ENCODE results near the gene TMEM19. TPM values are rescaled to one million over a fixed set of nuclear protein-coding genes. Genes with fewer than 3 reads are reported as not detected.

Gene TMEM19
- total RNA-seq, 1 donor from 2014 or later = 31.4 TPM

GRCh38 chr12:71661977-71662530 lies 23.8 kb upstream of the TMEM19 start:
- DNase-seq (no peak), ATAC-seq (no peak)
- Histone ChIP-seq H3K9me3 (no peaks in the 10 kb centered on the region), H3K4me3 (peak overlapping the region; percentile 75), H3K27ac (peak overlapping the region; percentile 97), H3K4me1 (peaks cover 42% of the 10 kb centered on the region), H3K27me3 (ENCODE audit: low read depth) (no peaks in the 10 kb centered on the region), H3K36me3 (peaks cover 34% of the 10 kb centered on the region)
- TF ChIP-seq, protein P1, sequence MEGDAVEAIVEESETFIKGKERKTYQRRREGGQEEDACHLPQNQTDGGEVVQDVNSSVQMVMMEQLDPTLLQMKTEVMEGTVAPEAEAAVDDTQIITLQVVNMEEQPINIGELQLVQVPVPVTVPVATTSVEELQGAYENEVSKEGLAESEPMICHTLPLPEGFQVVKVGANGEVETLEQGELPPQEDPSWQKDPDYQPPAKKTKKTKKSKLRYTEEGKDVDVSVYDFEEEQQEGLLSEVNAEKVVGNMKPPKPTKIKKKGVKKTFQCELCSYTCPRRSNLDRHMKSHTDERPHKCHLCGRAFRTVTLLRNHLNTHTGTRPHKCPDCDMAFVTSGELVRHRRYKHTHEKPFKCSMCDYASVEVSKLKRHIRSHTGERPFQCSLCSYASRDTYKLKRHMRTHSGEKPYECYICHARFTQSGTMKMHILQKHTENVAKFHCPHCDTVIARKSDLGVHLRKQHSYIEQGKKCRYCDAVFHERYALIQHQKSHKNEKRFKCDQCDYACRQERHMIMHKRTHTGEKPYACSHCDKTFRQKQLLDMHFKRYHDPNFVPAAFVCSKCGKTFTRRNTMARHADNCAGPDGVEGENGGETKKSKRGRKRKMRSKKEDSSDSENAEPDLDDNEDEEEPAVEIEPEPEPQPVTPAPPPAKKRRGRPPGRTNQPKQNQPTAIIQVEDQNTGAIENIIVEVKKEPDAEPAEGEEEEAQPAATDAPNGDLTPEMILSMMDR (IDR thresholded peaks at IDR 0.05) = no peak
- intact Hi-C loops (cut with DNase I) = no loop called here

GRCh38 chr12:71662849-71663560 lies 22.9 kb upstream of the TMEM19 start:
- intact Hi-C loops (cut with DNase I) = no loop called here
- H3K27me3 ChIP-seq (ENCODE audit: low read depth) = no peaks in the 10 kb centered on the region
- H3K27ac ChIP-seq = peak overlapping the region; percentile 97
- peak overlapping the region; percentile 75 for H3K4me3 ChIP-seq
- peaks cover 24% of the 10 kb centered on the region for H3K36me3 ChIP-seq
- peak; percentile 77 for DNase-seq
- peaks cover 40% of the 10 kb centered on the region for H3K4me1 ChIP-seq
- TF ChIP-seq, protein P1 (IDR thresholded peaks at IDR 0.05) = no peak
- peak; percentile 56 to 60 for ATAC-seq
- H3K9me3 ChIP-seq = no peaks in the 10 kb centered on the region

GRCh38 chr12:71663561-71664410 lies 22.1 kb upstream of the TMEM19 start, which contains the start of the genes THAP2 and ZFC3H1:
TSS of gene THAP2 (plus strand) at chr12:71664301. CDS start at chr12:71664510, 209 bp downstream.
TSS of gene ZFC3H1 (minus strand) at chr12:71663848. CDS start at chr12:71663610, 238 bp downstream.
- Histone ChIP-seq H3K27ac (peak within 1 kb of the TSS; percentile 97), H3K4me1 (peaks cover 40% of the 10 kb centered on the region), H3K36me3 (peaks cover 16% of the 10 kb centered on the region), H3K4me3 (peak within 1 kb of the TSS; percentile 75), H3K27me3 (ENCODE audit: low read depth) (no peaks in the 10 kb centered on the region), H3K9me3 (no peaks in the 10 kb centered on the region)
- ATAC-seq = peak; percentile 96 to 97
- peak; percentile 94 for DNase-seq
- TF ChIP-seq, protein P1 (IDR thresholded peaks at IDR 0.05) = peak; percentile 28
- intact Hi-C loops (cut with DNase I) = no loop called here

GRCh38 chr12:71664411-71665089 lies 21.3 kb upstream of the TMEM19 start:
- intact Hi-C loops (cut with DNase I) = no loop called here
- TF ChIP-seq, protein P1 (IDR thresholded peaks at IDR 0.05) = no peak
- ATAC-seq (peak in 1 of 2 donors; percentile 37), DNase-seq (no peak)
- Histone ChIP-seq H3K27me3 (ENCODE audit: low read depth) (no peaks in the 10 kb centered on the region), H3K9me3 (no peaks in the 10 kb centered on the region), H3K27ac (peak overlapping the region; percentile 97), H3K4me3 (peak overlapping the region; percentile 75), H3K4me1 (peaks cover 40% of the 10 kb centered on the region), H3K36me3 (peaks cover 9% of the 10 kb centered on the region)

DNA sequence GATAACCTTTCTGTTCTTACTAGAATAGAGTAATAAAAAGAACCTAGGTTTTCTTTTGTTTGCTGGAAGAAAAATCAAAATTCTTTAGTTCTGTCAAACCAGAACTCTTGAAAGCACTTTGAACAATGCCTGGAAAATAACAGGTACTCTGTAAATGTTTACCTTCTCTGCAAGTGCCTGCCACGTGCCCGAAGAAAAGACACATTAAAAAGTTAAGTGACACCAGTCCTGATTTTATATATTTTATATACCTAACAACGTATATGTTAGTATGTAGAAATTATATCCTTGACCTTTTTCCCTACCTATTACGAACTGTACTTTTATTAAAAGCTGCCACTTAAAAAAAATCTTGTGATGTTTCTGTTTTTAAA lies 20.8 kb upstream of the TMEM19 start:
- ATAC-seq = no peak
- H3K36me3 ChIP-seq = peaks cover 3% of the 10 kb centered on the region
- intact Hi-C loops (cut with DNase I) = no loop called here
- H3K4me3 ChIP-seq = peak overlapping the region; percentile 75
- H3K27ac ChIP-seq = peak overlapping the region; percentile 97
- H3K27me3 ChIP-seq (ENCODE audit: low read depth) = no peaks in the 10 kb centered on the region
- H3K4me1 ChIP-seq = peaks cover 37% of the 10 kb centered on the region
- DNase-seq = no peak
- TF ChIP-seq, protein P1 (IDR thresholded peaks at IDR 0.05) = no peak
- H3K9me3 ChIP-seq = no peaks in the 10 kb centered on the region
